Measurements from ENCODE around the gene IL26.

The IL26 gene

DNA sequence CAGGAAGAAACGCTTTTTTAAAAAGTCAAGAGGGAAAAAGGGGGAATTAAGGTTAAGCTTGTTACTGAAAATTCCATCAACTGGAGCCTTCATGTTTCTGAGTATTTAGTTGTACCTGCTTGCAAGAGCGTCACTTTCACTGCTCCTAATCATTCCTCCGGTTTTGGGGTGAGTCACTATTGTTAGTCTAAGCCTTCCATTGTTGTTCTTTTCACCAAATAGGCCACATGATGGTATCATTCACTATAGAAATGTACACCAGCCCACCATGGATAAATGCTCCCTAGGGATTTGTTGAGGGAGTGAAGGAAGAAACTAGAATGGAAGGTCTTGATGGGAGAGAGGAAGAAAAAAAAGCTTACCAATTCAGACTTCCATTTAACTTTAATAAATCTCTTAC is 24.8 kb upstream of the IL26 start:
- Histone ChIP-seq H3K36me3 (ENCODE audit: low read length) (no peaks in the 10 kb centered on the region), H4K20me1 (ENCODE audit: low read depth, low read length) (no peaks in the 10 kb centered on the region), H2AFZ (ENCODE audit: low read depth, low read length, severe bottlenecking) (no peak overlapping the region), H3K27me3 (ENCODE audit: low read length) (no peaks in the 10 kb centered on the region), H3F3A (ENCODE audit: insufficient read depth) (no peaks in the 10 kb centered on the region), H3K4me3 (ENCODE audit: insufficient read depth, low read length, poor library complexity, severe bottlenecking) (no peak overlapping the region), H3K9me2 (replicated peaks; ENCODE audit: insufficient read depth, low read length) (no peaks in the 10 kb centered on the region), H3K79me2 (ENCODE audit: insufficient read depth, low read length) (no peaks in the 10 kb centered on the region), H3K4me2 (ENCODE audit: low read depth, low read length, poor library complexity, severe bottlenecking) (no peak overlapping the region), H3K9ac (ENCODE audit: low read length) (no peak overlapping the region), H3K27ac (ENCODE audit: low read depth, low read length) (no peak overlapping the region), H3K9me3 (ENCODE audit: insufficient read depth, low read length) (no peaks in the 10 kb centered on the region)
- TF ChIP-seq, protein P1, sequence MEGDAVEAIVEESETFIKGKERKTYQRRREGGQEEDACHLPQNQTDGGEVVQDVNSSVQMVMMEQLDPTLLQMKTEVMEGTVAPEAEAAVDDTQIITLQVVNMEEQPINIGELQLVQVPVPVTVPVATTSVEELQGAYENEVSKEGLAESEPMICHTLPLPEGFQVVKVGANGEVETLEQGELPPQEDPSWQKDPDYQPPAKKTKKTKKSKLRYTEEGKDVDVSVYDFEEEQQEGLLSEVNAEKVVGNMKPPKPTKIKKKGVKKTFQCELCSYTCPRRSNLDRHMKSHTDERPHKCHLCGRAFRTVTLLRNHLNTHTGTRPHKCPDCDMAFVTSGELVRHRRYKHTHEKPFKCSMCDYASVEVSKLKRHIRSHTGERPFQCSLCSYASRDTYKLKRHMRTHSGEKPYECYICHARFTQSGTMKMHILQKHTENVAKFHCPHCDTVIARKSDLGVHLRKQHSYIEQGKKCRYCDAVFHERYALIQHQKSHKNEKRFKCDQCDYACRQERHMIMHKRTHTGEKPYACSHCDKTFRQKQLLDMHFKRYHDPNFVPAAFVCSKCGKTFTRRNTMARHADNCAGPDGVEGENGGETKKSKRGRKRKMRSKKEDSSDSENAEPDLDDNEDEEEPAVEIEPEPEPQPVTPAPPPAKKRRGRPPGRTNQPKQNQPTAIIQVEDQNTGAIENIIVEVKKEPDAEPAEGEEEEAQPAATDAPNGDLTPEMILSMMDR (IDR thresholded peaks at IDR 0.05; ENCODE audit: insufficient read depth, low read length, poor library complexity, severe bottlenecking): no peak
- no peak for TF ChIP-seq EZH2phosphoT487 (conservative IDR thresholded peaks at IDR 0.05; ENCODE audit: low read length)

DNA sequence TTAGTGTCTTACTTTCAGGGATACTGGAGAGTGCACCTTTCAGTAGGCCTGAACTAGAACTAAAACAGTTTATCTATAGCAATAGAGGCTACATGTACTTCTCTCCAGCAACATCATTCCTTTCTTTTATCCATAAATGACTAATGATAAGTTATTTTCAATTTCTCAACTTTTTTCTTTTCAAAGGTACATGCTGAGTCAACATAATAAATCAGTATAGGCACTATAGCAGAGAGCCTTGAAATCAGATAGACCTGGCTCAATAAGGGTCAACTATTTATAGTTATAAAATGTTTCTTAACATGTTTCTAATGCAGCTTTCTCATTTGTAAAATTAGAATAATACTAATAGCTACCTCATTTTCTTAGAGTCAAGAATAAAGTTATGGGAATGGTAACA is 22.2 kb upstream of the IL26 start:
- H3K9me3 ChIP-seq (ENCODE audit: insufficient read depth, low read length): no peaks in the 10 kb centered on the region
- TF ChIP-seq, protein P1 (IDR thresholded peaks at IDR 0.05; ENCODE audit: insufficient read depth, low read length, poor library complexity, severe bottlenecking): no peak
- H3K27ac ChIP-seq (ENCODE audit: low read depth, low read length): no peak overlapping the region
- no peak overlapping the region for H3K9ac ChIP-seq (ENCODE audit: low read length)
- no peaks in the 10 kb centered on the region for H3K9me2 ChIP-seq (replicated peaks; ENCODE audit: insufficient read depth, low read length)
- H4K20me1 ChIP-seq (ENCODE audit: low read depth, low read length): no peaks in the 10 kb centered on the region
- no peaks in the 10 kb centered on the region for H3K36me3 ChIP-seq (ENCODE audit: low read length)
- no peak overlapping the region for H3K4me3 ChIP-seq (ENCODE audit: insufficient read depth, low read length, poor library complexity, severe bottlenecking)
- H3K27me3 ChIP-seq (ENCODE audit: low read length): no peaks in the 10 kb centered on the region
- no peaks in the 10 kb centered on the region for H3K79me2 ChIP-seq (ENCODE audit: insufficient read depth, low read length)
- H2AFZ ChIP-seq (ENCODE audit: low read depth, low read length, severe bottlenecking): no peak overlapping the region
- no peaks in the 10 kb centered on the region for H3F3A ChIP-seq (ENCODE audit: insufficient read depth)
- no peak overlapping the region for H3K4me2 ChIP-seq (ENCODE audit: low read depth, low read length, poor library complexity, severe bottlenecking)

DNA sequence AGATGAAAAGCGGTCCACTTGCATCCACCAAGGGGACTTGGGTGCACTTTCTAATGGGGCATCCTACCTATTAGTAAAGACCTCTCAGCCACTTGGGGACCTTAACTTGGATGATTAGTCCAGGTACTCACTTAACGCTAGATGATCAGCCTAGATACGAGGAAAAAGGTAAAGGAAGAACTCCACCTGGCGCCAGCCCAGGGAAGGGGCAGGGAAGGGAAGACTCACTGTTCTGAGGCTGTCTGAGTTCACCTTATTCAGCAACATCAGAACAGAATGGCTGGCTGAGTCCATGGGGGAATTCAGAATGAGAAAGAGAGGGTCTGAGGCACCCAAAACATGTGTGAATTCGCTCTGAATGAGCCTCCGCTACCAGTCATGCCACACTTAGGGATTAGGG is 20.7 kb upstream of the IL26 start:
- Histone ChIP-seq H3K27ac (ENCODE audit: low read depth, low read length) (no peak overlapping the region), H2AFZ (ENCODE audit: low read depth, low read length, severe bottlenecking) (no peak overlapping the region), H3K27me3 (ENCODE audit: low read length) (no peaks in the 10 kb centered on the region), H3K4me3 (ENCODE audit: insufficient read depth, low read length, poor library complexity, severe bottlenecking) (no peak overlapping the region), H4K20me1 (ENCODE audit: low read depth, low read length) (no peaks in the 10 kb centered on the region), H3F3A (ENCODE audit: insufficient read depth) (no peaks in the 10 kb centered on the region), H3K9ac (ENCODE audit: low read length) (no peak overlapping the region), H3K9me3 (ENCODE audit: insufficient read depth, low read length) (no peaks in the 10 kb centered on the region), H3K79me2 (ENCODE audit: insufficient read depth, low read length) (no peaks in the 10 kb centered on the region), H3K36me3 (ENCODE audit: low read length) (no peaks in the 10 kb centered on the region), H3K4me2 (ENCODE audit: low read depth, low read length, poor library complexity, severe bottlenecking) (no peak overlapping the region), H3K9me2 (replicated peaks; ENCODE audit: insufficient read depth, low read length) (no peaks in the 10 kb centered on the region)
- TF ChIP-seq, protein P1 (IDR thresholded peaks at IDR 0.05; ENCODE audit: insufficient read depth, low read length, poor library complexity, severe bottlenecking): no peak
- no peak for TF ChIP-seq EZH2phosphoT487 (conservative IDR thresholded peaks at IDR 0.05; ENCODE audit: low read length)
